GM21723 (cell line): ENCODE data around the gene ERBB2.
A peak's percentile ranks its signal among the peaks of the same experiment; 100 is the strongest.
"Not testable (repeated sequence)": the region's sequence is repeated elsewhere in the genome, so short reads cannot be mapped to it uniquely, and the experiment has no call there.

ENCODE experiments used
- ATAC-seq: cut with Tn5 transposase; IDR thresholded peaks from one replicate; pipeline ENCODE4 v1.9.1; 2021; ENCODE audit warnings: mild to moderate bottlenecking, moderate library complexity; ENCODE audit not compliant: unreplicated experiment

Gene ERBB2

GRCh38 chr17:39677542-39678339, 22.1 kb upstream of the ERBB2 start:
- no peak for ATAC-seq

- no peak for ATAC-seq
These were observed 21.3 kb upstream of the ERBB2 start for GRCh38 chr17:39678340-39679116.

DNA sequence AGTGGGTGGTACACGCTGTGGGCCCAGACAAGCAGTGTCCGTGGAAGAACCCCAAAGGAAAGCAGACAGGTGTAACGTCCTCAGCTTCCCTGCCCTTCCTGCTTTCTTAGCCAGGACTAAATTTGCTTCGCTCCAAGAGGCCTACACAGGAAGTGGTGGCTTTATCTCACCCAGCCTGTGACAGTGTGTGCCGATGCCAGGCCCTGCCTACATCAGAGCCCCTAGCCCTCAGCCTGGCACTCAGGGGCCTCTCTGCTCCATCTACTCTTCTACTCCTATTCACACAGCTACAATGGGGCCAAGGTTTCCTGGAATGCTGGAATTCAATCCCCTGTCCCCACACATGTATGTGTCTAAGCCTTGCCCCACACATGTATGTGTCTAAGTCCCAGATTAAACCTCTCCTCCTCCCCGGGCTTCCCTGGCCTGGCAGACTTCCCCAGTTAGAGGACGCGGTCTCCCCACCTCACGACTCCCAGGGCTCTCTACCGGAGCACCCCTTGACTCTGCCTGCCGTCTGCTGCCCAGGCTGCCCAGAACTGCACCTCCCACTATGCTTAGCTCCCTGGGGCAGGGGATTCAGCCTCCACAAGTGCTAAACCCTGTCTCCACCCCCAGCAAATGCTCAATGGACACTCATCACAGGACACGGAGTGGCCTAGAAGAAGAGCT, 20.2 kb upstream of the ERBB2 start:
- no peak for ATAC-seq

- no peak for ATAC-seq
These were observed 16.4 kb upstream of the ERBB2 start for GRCh38 chr17:39683295-39683939.

DNA sequence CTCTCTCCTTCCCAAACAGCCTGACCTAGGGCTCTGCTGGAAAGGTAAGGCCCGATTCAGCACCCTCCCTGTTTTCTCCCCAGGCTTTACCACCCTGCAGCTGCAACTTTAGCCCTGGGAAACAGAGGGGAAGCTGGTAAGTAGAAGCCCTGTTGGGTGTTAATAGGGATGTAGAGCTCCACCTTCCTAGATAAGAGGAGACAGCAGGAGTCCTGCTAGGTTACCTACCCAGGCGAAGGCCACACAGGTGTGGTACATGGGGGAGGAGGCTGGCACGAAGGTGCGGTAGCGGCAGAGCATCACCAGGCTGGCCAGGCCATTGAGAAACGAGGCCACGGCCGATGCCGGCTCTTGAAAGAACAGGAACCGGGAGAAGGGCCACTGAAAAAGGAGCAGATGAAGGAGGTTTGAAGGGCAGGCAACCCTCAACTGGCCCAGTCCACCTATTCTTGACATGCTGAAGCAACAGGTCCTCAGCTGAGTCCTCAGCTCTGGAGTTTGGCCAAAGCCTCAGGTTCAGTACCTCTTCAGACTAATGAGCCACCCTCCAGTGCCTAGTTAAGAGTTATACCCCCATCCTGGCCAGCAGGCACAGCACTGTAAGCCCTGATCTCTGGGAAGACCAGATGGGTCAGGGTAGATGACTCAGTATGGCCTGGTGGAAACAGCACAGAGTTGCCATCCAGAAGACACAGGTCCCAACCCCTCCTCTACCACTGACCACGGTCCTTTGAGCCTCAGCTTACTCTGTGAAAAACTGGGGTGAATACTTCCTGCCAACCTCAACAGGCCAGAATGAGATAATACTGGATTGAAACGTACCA, 15.3 kb upstream of the ERBB2 start:
- ATAC-seq = no peak

DNA sequence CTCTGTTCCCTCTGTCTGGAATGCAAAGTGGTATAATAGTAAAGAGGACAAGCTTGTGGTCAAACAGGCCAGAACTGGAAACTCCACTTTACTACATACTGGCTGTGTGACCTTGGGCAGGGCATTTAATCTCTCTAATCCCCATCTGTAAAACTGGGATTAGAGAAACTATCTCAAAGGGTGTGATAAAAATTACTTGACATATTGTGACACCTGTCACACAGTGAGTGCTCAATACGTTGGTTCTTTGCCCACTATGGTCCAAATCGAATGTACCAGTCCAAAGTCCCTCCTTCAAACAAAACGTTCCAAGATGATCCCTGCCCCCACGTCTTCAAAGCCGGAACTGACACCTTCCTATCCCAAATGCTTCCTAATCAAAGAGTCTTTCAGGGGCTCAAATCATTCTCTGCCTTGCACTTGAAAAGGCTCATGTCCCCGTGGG, 12.7 kb upstream of the ERBB2 start:
- ATAC-seq = no peak

DNA sequence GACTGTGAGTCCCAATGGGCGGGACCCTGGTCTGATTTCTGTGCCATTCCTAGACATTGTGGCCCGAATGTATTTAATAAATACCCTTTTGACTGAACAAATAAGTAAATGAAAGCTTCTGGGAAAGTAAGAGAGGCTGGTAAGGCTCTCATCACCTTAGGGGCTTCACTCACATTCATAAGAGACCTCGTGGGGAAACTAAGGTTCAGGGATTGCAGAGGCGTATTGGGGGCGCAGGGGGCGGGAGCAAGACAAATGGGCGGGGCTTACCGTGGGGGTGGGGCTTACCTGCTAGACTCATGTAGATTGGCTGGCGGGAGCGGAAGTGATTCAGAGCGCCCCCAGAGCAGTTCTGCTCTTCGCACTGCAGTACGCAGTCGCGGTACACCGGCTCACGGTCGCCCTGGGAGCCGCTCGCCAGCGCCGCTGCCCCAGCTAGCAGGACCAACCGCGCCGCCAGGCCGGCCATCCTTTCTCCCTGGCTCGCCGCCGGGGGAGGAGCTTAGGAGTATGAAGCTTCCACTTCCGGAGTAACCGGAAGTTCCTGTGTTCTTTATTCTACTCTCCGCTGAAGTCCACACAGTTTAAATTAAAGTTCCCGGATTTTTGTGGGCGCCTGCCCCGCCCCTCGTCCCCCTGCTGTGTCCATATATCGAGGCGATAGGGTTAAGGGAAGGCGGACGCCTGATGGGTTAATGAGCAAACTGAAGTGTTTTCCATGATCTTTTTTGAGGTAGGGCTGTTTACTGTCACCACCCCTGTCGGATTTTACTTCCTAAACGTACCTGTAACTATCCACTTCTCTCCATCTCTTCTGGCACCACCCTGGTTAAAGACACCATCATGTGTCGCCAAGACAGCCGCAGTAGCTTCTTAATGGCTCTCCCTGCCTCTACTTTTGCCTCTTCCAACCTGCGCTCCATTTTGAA, 12.1 kb upstream of the ERBB2 start, which contains the start of gene PGAP3:
Gene PGAP3 (minus strand): TSS at position 512 of the 929 bp plus-strand sequence. CDS start 43 bp downstream, at position 469.
- ATAC-seq = peak; percentile 81

- ATAC-seq = no peak
These were observed 11.4 kb upstream of the ERBB2 start for GRCh38 chr17:39688475-39688835.

DNA sequence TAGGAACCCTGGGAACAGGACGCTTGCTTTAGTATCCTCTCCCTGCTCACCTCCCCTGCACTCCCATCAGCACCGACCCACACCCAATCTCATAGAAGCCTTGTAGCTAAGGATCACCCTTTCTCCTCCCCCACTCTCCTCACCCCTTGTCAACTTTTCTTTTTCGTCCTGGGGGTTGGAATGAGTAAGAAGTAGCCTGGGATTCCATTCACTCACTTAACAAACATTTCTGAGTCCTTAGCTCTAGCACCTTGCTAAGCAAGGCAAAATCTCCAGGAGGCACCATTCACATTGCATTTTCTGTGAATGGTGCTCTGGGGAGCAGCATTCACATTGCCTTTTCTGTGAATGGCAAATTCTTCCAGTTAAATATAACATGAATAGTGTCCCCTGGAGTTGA, 10.9 kb upstream of the ERBB2 start:
- ATAC-seq = no peak

DNA sequence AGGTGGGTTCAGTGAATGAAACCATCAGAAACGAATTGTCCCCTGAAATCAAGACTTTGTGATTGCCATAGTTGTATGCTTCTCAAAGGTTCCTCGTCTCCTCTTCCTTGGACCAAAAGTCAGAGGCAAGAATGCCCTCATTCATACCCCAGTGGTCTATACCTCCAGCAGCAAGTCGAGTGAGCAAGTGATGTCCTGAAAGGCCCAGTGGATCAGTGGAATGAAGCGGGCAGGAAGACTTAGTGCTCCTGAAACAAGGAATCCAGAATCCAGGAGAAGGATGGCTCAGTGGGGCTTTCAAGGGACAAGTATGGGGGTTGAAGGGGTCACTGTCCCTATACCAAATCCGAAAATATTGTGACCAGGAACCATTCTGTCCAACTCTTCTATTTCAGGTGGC, 5.3 kb upstream of the ERBB2 start:
- ATAC-seq = no peak

DNA sequence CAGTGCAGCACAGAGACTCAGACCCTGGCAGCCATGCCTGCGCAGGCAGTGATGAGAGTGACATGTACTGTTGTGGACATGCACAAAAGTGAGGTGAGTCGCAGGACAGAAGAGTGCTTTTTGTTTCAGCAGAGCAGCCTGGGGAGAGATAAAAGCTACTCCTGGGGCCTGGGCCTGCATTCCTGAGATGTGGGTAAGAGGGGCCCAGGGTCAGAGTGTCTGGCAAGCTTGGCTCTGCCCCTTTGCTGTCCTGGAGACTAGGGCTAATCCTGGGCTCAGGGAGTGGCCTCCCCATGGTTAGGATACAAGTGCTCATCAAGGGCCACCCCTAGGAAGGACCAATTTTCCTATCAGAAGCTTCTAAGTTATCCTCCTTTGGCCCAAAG, 4.8 kb upstream of the ERBB2 start:
- ATAC-seq = no peak

DNA sequence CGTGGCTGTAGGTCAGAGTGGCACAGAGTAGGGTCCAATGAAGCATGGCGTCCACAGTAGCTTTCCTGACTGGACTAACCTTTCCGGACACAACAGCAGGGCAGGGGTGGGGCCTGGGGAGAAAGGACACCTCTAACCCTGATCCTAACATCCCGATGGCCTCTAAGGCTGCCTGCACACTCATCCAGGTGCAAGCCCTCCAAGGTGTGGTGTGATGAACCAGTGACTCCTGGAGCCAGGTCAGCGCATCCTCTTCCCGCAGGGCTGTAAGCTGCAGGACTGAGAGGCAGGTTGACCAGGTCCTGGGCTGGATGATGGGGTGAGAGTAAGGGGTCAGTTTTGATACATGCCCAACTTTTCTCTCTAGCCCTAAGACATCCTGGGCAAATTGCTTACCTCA, 3.1 kb upstream of the ERBB2 start:
- no peak for ATAC-seq

DNA sequence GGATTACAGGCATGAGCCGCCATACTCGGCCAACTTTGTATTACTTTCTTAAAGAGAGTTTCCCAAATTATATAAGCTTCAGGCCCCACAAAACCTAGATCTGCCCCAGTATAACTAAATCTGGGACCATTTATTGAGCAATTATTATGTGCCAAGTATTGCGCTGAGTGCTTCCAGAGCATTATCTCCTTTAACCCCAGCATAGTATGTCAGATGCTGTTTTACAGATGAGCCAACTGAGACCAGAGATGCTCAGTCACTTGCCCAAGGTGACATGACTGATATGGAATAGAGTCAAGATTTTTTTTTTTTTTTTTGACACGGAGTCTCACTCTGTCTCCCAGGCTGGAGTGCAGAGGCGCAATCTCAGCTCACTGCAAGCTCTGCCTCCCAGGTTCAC, 1.9 kb upstream of the ERBB2 start:
- ATAC-seq = no peak

- not testable (repeated sequence) for ATAC-seq
These were observed 577 bp upstream of the ERBB2 start for GRCh38 chr17:39699157-39699817.

GRCh38 chr17:39700148-39700987, 504 bp downstream of the ERBB2 start:
- ATAC-seq = no peak

DNA sequence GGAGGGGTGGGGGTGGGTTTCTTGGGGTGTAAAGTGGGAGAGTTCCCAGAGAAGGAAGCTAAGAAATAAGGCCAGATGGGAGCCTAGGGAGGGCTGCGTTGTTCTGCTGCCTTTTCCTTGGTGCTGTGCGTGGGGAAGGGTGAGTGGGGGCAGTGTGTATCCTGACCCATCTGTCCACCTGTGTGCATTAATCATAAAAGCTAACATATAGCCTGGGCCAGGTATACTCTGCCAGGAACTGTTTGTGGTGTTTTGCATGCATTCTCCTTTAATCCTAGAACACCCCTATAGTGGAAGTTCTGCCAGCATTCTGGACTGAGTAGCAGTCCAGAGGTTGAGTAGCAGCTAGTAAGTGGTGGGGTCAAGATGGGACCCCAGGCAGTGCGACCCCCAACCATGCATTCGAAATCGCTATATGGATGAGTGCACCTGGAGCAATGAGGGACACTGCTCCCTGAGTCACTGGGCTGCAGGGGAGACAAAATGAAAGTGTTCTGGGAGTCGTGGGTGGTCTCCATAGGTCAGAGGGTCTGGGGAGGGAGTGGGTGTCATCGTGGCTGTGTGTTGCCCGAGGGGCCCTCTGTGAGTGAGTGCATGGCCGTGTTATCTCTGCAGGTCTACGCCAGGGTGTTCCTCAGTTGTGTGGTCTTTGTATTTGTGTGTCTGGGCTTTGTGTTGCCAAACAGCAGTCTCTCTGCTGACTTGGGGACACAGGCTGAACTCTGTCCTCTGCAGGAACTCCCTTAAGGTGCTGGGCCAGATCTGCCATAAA, 1.3 kb downstream of the ERBB2 start:
- no peak for ATAC-seq

DNA sequence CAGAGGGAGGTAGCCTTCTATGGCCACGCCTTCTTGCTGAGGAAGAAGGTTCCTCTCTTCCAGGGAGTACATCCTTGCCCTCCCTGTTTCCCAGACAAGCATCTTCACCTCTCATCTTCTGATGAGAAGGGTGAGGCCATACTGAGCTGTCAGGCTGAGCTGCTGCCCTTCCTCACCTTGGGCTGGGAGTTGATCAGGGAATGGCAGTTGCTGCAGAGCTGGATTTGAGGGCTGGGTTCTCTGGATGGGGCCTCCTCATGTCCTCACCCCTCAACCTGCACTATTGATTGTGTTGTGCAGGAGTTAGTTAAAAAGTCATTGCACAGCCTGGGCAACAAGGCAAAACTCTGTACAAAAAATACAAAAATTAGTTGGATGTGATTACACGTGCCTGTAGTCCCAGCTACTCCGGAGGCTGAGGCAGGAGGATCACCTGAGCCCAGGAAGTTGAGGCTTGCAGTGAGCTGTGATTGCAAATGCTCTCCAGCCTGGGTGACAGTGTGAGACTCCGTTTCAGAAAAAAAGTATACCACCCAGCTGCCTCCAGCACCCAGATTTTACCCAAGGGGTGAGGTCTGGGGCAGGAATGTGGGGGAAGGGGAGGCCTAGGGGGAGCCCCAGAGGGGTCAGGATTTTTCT, 2.0 kb downstream of the ERBB2 start:
- ATAC-seq = no peak
